C4-2B (cell line): ENCODE measurements around the gene DHX32.

Experiments
- CTCF ChIP-seq: fragments of 450-650 bp; conservative IDR thresholded peaks from 2 replicates; pipeline ENCODE4 v1.5.1; 2017; ENCODE audit warnings: mild to moderate bottlenecking
- ZFX ChIP-seq: fragments of 450-650 bp; IDR thresholded peaks from 2 replicates; pipeline ENCODE4 v1.6.1; 2017

GRCh38 chr10:125925262-125925834 is 44.3 kb upstream of the DHX32 start:
- TF ChIP-seq CTCF (no peak), ZFX (no peak)
